Left lung (tissue), 10 donors: ENCODE measurements around the gene SLC12A4. TPM values are rescaled to one million over a fixed set of nuclear protein-coding genes. Genes with fewer than 3 reads are reported as not detected.
"Not testable (repeated sequence)": the region's sequence is repeated elsewhere in the genome, so short reads cannot be mapped to it uniquely, and the experiment has no call there.

ENCODE experiments used
- ATAC-seq: fragments of 200-7000 bp; cut with Tn5 transposase; one replicate; pipeline ENCODE4 v1.9.1; 2020; ENCODE audit warnings: moderate library complexity
- DNase-seq, 4 donors: peaks; one replicate each; pipeline ENCODE4 v3.0.0-alpha.2; 2013 to 2020
- H3K27ac ChIP-seq, 2 donors: fragments of 200-600 bp; sonication (generic) in 1 of 2; one replicate each; pipeline versions ENCODE4 v1.5.0 to v1.8.0; 2020 to 2021
- H3K27me3 ChIP-seq, 2 donors: fragments of 200-600 bp; sonication (generic) in 1 of 2; one replicate each; pipeline versions ENCODE4 v1.5.0 to v1.8.0; 2020 to 2021
- H3K36me3 ChIP-seq, 2 donors: fragments of 200-600 bp; sonication (generic) in 1 of 2; one replicate each; pipeline versions ENCODE4 v1.5.0 to v1.8.0; 2020 to 2021
- H3K4me1 ChIP-seq, 2 donors: fragments of 200-600 bp; one replicate each; pipeline ENCODE4 v1.8.0; 2021
- H3K4me3 ChIP-seq, 2 donors: fragments of 200-600 bp; sonication (generic) in 1 of 2; one replicate each; pipeline versions ENCODE4 v1.5.0 to v1.8.0; 2020 to 2021; ENCODE audit warnings: mild to moderate bottlenecking in 1 of 2
- H3K9me3 ChIP-seq, 2 donors: fragments of 200-600 bp; sonication (generic) in 1 of 2; one replicate each; pipeline versions ENCODE4 v1.5.0 to v1.8.0; 2020 to 2021
- CTCF ChIP-seq, 2 donors: fragments of 200-600 bp; sonication (generic) in 1 of 2; IDR thresholded peaks; one replicate each; pipeline versions ENCODE4 v1.5.0 to v1.8.0; 2021; ENCODE audit warnings: antibody characterized with exemption in 2 of 2
- intact Hi-C, 2 donors: fragments of 100-400 bp; cut with DNase I; formaldehyde crosslinking; loops; one replicate each; pipeline versions ENCODE4 v1.11.2 to v1.14.2; 2022
- polyA plus RNA-seq, 6 donors: library from polyadenylated mRNA; unstranded; fragments of 120-200 nt; gene quantifications; one replicate each; pipeline ENCODE4 v1.2.1, GENCODE V29; 2013; ENCODE audit not compliant: insufficient read length in 6 of 6
- total RNA-seq, 2 donors: library from RNA; stranded (reverse); fragmentation: NEBNext Ultra II Directional; extraction: Animal tissue kit (Norgen Biotek cat#: 25700); gene quantifications; one replicate each; pipeline ENCODE4 v1.2.1, GENCODE V29; 2021
- donor health status: DM: no; HTN: yes; CAD: no.
- donor health status: DM: no; HTN: no; CAD: no.

The SLC12A4 gene
- total and polyA plus RNA-seq, 8 donors, result 42.6 to 121 (median 52.7) TPM

DNA sequence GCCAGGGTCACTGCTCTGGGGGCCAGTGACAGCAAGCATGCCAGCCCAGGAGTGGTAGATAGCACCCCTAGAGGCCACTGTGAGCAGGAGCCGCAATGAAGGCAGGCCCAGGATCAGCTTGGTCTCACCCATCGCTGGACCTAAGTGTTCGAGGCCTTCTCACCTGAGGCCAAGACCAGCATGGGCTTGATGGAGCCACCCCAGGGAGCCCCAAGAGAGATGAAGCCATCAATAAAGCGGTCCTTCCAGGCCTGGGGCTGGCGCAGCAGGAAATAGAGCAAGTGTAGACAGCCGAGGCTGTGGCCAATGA, 26.3 kb downstream of the SLC12A4 start:
- no peaks in the 10 kb centered on the region for H3K27me3 ChIP-seq
- DNase-seq (no peak), ATAC-seq (peak; percentile 34)
- peaks cover 0 to 67% of the 10 kb centered on the region in 2 donors for H3K36me3 ChIP-seq
- intact Hi-C loops, result no loop called here
- no peaks in the 10 kb centered on the region for H3K9me3 ChIP-seq
- H3K4me1 ChIP-seq, result peaks cover 4 to 5% of the 10 kb centered on the region in 2 donors
- TF ChIP-seq CTCF (IDR thresholded peaks at IDR 0.05), result peak; percentile 59 to 71
- no peak overlapping the region for H3K27ac ChIP-seq
- H3K4me3 ChIP-seq, result no peak overlapping the region

DNA sequence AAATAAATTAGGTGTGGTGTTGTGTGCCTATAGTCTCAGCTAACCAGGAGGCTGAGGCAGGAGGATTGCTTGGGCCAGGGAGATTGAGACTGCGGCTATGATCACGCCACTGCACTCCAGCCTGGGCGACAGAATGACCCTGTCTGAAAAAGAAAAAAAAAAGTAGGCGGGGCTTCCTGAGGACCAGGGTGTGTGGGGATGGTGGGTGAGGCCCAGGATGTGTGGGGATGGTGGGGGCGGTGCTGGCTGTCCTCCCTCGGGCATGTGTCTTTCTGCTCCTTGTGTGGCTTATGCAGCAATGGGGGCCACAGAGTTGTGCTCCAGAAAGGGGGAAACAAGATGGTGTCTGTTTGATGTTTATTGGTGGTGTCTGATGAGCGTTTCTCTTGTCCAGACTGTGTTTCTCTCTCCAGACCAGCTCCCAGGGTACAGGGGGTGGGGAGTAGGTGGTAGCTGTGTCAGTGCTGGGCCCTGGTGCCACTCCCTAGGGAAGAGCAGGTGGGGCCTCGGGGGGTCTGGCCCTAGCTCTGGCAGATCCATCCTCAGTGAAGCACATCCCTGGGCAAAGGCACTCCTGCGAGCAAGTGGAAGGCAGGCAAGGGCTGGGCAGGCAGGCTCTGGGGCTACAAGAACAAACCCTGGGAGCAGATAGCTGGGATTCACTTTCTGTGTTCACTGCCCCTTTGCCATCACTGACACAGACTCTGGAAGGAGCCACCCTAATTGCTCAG, 26.8 kb downstream of the SLC12A4 start:
- TF ChIP-seq CTCF (IDR thresholded peaks at IDR 0.05), result no peak
- no peak for ATAC-seq
- H3K36me3 ChIP-seq, result peaks cover 0 to 61% of the 10 kb centered on the region in 2 donors

GRCh38 chr16:67940446-67941089, 27.9 kb downstream of the SLC12A4 start:
- H3K27ac ChIP-seq, result no peak overlapping the region
- ATAC-seq, result no peak
- H3K36me3 ChIP-seq, result peaks cover 0 to 51% of the 10 kb centered on the region in 2 donors
- no peak overlapping the region for H3K4me3 ChIP-seq
- peaks cover 7 to 10% of the 10 kb centered on the region in 2 donors for H3K4me1 ChIP-seq
- TF ChIP-seq CTCF (IDR thresholded peaks at IDR 0.05), result no peak
- H3K27me3 ChIP-seq, result no peaks in the 10 kb centered on the region
- intact Hi-C loops, result no loop called here
- no peak for DNase-seq
- H3K9me3 ChIP-seq, result no peaks in the 10 kb centered on the region

More for the DNA sequence above, 26.8 kb downstream of the SLC12A4 start:
- Histone ChIP-seq H3K27ac (no peak overlapping the region), H3K9me3 (no peaks in the 10 kb centered on the region), H3K4me3 (no peak overlapping the region), H3K4me1 (peaks cover 7 to 10% of the 10 kb centered on the region in 2 donors), H3K27me3 (no peaks in the 10 kb centered on the region)
- intact Hi-C loops, result no loop called here
- DNase-seq, result no peak

DNA sequence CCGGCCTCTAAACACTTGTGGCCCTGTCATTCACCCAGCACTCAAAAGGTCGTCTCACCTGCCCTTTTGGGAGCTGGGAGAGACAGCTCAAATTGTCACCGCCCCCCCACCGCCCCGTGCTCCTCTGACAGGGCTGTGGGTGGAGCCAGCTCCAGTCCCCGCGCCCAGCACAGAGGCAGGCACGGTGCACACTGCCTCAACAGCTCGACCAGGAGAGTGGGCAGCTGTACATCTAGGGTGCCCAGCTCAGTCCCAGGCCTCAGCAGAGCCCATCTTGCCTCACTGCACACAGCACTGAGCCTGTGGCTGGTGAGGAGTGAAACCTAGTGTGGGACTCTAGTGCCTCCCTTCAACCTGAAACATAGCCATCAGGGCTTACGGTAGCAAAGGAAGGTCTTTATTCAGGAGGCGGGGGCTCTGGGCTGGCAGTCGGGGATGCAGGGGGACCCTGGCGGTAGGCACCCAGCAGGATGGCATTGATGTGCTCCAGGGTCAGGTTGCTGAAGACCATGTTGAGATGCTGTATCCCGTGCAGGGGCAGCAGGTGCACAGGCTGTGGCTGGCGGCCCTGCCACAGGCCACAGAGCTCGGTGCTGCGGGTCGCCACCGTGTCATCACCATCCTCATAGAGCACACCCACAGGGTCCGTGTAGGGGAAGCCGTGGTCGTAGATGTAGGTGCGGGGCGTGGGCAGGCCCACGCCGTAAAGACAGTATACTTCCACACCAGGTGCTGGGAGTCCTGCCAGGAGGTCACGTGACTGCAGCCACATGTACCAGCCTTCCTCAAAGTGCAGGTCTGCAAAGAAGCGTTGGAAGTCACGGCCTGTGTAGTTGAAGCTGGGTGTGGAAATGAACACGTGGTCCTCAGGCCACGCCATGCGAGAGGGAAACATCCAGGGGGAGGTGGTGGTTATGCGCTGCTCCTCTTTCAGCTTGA, 28.7 kb downstream of the SLC12A4 start:
- Histone ChIP-seq H3K4me3 (no peak overlapping the region), H3K27me3 (no peaks in the 10 kb centered on the region), H3K9me3 (no peaks in the 10 kb centered on the region), H3K36me3 (peaks cover 0 to 49% of the 10 kb centered on the region in 2 donors), H3K4me1 (peaks cover 7 to 18% of the 10 kb centered on the region in 2 donors), H3K27ac (no peak overlapping the region)
- ATAC-seq, result no peak
- intact Hi-C loops, result no loop called here
- TF ChIP-seq CTCF (IDR thresholded peaks at IDR 0.05), result no peak
- DNase-seq, result no peak

- peaks cover 7 to 25% of the 10 kb centered on the region in 2 donors for H3K4me1 ChIP-seq
- ATAC-seq, DNase-seq, H3K9me3 ChIP-seq, intact Hi-C loops, H3K4me3 ChIP-seq, H3K27me3 ChIP-seq: not testable (repeated sequence)
- H3K27ac ChIP-seq, result peak overlapping the region in 1 of 2 donors; percentile 97
- peaks cover 0 to 50% of the 10 kb centered on the region in 2 donors for H3K36me3 ChIP-seq
Observed at GRCh38 chr16:67937713-67938112, 30.7 kb downstream of the SLC12A4 start.
